ENCODE data around the gene POC1A. TPM values are rescaled to one million over a fixed set of nuclear protein-coding genes. Genes with fewer than 3 reads are reported as not detected.

Gene POC1A
- total and polyA plus RNA-seq, 9 of the 15 experiments (the other 6 are each of a cell fraction or from before 2014, with no cell fraction given): 7.2 to 17.5 (median 12.1) TPM

DNA sequence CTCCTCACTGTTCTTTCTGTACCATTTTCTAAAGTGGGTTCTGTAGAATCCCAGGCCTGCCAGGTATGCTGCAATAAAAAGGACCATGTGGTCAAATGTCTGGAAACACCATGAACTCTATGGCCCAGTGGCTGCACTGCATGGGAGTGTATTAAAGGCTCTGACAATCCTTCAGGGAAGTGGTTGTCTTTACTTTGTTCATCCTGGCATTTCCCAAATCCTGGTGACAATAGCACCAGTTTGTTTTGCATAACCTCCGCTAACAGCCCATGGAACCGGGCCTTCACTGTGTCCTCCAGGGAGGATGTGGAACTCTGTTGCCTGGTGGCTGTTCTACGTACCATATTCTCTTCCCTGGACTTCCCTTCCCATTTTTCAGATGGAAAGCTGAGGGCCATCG lies 86.7 kb downstream of the POC1A start:
- ATAC-seq (no peak), FAIRE-seq (no peak), DNase-seq (ENCODE audit: extremely low read depth in 1 of 4, low spot score in 3 of 4) (no peak)
- no peaks in the 10 kb centered on the region for H3K9me3 ChIP-seq (replicated peaks; ENCODE audit: control insufficient read depth, insufficient read depth, low read depth, low read length)
- 75% methylated on average over 4 of the region's 4 CpGs for WGBS (ENCODE audit: insufficient coverage, low coverage, missing lambda C conversion rate)
- TF ChIP-seq, protein P1, sequence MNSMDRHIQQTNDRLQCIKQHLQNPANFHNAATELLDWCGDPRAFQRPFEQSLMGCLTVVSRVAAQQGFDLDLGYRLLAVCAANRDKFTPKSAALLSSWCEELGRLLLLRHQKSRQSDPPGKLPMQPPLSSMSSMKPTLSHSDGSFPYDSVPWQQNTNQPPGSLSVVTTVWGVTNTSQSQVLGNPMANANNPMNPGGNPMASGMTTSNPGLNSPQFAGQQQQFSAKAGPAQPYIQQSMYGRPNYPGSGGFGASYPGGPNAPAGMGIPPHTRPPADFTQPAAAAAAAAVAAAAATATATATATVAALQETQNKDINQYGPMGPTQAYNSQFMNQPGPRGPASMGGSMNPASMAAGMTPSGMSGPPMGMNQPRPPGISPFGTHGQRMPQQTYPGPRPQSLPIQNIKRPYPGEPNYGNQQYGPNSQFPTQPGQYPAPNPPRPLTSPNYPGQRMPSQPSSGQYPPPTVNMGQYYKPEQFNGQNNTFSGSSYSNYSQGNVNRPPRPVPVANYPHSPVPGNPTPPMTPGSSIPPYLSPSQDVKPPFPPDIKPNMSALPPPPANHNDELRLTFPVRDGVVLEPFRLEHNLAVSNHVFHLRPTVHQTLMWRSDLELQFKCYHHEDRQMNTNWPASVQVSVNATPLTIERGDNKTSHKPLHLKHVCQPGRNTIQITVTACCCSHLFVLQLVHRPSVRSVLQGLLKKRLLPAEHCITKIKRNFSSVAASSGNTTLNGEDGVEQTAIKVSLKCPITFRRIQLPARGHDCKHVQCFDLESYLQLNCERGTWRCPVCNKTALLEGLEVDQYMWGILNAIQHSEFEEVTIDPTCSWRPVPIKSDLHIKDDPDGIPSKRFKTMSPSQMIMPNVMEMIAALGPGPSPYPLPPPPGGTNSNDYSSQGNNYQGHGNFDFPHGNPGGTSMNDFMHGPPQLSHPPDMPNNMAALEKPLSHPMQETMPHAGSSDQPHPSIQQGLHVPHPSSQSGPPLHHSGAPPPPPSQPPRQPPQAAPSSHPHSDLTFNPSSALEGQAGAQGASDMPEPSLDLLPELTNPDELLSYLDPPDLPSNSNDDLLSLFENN (IDR thresholded peaks at IDR 0.05; ENCODE audit: low read depth in 2 of 2, low read length in 2 of 2): no peak
- TF ChIP-seq, protein P2, sequence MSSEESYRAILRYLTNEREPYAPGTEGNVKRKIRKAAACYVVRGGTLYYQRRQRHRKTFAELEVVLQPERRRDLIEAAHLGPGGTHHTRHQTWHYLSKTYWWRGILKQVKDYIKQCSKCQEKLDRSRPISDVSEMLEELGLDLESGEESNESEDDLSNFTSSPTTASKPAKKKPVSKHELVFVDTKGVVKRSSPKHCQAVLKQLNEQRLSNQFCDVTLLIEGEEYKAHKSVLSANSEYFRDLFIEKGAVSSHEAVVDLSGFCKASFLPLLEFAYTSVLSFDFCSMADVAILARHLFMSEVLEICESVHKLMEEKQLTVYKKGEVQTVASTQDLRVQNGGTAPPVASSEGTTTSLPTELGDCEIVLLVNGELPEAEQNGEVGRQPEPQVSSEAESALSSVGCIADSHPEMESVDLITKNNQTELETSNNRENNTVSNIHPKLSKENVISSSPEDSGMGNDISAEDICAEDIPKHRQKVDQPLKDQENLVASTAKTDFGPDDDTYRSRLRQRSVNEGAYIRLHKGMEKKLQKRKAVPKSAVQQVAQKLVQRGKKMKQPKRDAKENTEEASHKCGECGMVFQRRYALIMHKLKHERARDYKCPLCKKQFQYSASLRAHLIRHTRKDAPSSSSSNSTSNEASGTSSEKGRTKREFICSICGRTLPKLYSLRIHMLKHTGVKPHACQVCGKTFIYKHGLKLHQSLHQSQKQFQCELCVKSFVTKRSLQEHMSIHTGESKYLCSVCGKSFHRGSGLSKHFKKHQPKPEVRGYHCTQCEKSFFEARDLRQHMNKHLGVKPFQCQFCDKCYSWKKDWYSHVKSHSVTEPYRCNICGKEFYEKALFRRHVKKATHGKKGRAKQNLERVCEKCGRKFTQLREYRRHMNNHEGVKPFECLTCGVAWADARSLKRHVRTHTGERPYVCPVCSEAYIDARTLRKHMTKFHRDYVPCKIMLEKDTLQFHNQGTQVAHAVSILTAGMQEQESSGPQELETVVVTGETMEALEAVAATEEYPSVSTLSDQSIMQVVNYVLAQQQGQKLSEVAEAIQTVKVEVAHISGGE (CRISPR knock-in tag; IDR thresholded peaks at IDR 0.05): no peak
- H4K20me1 ChIP-seq (replicated peaks; ENCODE audit: control insufficient read depth, insufficient read depth, low read length): no peaks in the 10 kb centered on the region
- no peak overlapping the region for H3K27ac ChIP-seq (ENCODE audit: extremely low read depth, low read depth, low read length)
- peaks cover 0 to 15% of the 10 kb centered on the region in 2 experiments; a peak in 2 of 5 replicates for H3K4me1 ChIP-seq (replicated peaks in 1 of 2; ENCODE audit: control insufficient read depth in 2 of 2, insufficient read depth in 2 of 2, low read length in 2 of 2)
- H3K36me3 ChIP-seq (ENCODE audit: control insufficient read depth, insufficient read depth, low read length): no peaks in the 10 kb centered on the region
- H3K9me1 ChIP-seq (ENCODE audit: control insufficient read depth, insufficient read depth, low read length): no peaks in the 10 kb centered on the region
- intact Hi-C loops (cut with micrococcal nuclease) (no loop called here), in situ Hi-C loops (cut with MboI) (no loop called here)
- CTCF ChIA-PET (ENCODE audit: low intra/inter-chr PET ratio): no interaction called here
- BruUV-seq (replicated peaks): no TSS peak
- H2AFZ ChIP-seq (ENCODE audit: low read depth, low read length): no peak overlapping the region
- no peak overlapping the region for H3K4me3 ChIP-seq
- no peak overlapping the region for H3K9ac ChIP-seq (ENCODE audit: insufficient read depth in 1 of 2, low read depth in 2 of 2, low read length in 2 of 2)
- POLR2A ChIA-PET: no interaction called here
- H3K27me3 ChIP-seq (ENCODE audit: control insufficient read depth in 2 of 2, insufficient read depth in 2 of 2, low read length in 2 of 2): no peaks in the 10 kb centered on the region
- no peak overlapping the region for H3K4me2 ChIP-seq (ENCODE audit: insufficient read depth, low read length)
- no peaks in the 10 kb centered on the region for H3K79me2 ChIP-seq (ENCODE audit: control insufficient read depth, insufficient read depth, low read length)

Data from K562 (cell line).